RKO (cell line): ENCODE results near the gene PIMREG.
A peak's percentile ranks its signal among the peaks of the same experiment; 100 is the strongest.
"Not testable (repeated sequence)": the region's sequence is repeated elsewhere in the genome, so short reads cannot be mapped to it uniquely, and the experiment has no call there.

ENCODE experiments used
- DNase-seq: peaks from one replicate; pipeline ENCODE4 v3.0.0-alpha.2; 2016; ENCODE audit warnings: low spot score

Gene PIMREG

DNA sequence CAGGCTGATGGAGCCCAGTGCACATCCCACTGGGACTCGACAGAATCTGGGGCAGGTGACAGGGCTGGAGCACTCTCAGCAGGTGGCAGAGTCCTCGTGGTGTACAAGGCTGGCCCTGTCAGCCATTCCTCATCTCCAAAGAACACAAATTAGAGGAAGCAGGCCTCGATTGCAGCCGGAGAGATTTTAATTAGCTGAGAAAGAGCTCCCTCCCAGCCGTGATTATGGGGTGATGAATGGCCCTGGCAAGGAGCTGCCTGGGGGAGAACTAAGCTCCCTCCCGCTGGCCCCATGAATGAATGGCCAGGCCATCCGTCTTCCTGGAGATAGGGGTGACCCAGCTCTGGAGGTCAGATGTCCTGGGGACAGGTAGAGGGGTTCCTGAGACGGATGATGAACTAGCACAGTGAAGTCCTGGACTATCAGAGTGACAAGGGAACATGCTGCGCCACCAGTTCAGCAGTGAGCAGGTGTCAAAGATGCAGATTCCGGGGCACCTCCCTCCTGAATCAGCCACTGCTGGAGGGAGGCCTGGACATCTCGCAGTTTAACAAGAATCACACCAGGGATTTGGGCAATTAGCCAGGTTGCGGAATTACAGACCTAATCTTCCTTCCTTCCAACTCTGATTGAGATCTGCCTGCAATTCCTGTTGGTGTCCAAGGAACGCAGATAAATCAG is 35.5 kb downstream of the PIMREG start:
- DNase-seq = no peak

DNA sequence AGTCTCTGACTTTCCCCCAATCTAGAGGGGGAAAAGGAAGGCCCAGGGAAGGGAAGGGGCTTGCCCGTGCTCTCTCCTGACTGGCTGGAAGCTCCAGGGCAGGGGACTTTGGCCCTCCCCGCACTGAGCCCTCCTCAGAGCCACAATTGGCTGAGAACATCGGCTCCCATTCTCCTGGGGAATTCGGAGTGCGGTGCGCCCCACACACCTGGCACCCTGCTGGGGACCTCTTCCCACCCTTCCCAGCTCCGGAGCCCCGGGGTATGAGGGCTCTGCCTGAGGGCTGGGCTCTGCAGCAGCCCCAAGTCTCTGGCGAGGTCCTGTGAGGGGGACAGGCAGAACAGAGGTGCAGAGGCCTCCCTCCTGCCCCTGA is 36.0 kb downstream of the PIMREG start:
- DNase-seq = no peak

DNA sequence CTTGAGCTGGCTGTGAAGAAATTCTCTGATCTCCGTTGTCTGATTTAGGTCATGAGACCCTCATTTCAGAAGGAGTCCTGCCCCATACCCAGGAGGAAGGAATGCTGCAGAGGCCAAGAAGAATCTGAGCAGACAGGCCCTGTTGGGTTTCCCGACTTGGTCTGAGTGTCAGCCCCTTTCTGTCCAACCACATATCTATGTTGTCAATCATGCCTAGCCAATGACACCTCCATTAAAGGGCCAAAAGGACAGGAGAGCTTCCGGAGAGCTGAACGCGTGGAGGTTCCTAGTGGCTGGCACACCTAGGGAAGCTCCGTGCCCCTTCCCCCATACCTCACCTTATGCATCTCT is 37.8 kb downstream of the PIMREG start:
- DNase-seq = no peak

DNA sequence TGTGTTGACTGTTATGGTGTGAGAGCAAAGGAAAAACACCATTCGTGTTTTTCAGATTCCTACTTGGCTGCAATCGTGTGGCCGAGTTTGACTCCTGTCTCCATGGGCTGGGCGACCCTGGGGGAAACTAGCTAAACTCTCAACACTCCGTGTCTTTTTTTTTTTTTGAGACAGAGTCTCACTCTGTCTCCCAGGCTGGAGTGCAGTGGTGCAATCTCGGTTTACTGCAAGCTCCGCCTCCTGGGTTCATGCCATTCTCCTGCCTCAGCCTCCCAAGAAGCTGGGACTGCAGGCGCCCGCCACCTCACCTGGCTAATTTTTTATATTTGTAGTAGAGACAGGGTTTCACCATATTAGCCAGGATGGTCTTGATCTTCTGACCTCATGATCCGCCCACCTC is 38.5 kb downstream of the PIMREG start:
- not testable (repeated sequence) for DNase-seq

DNA sequence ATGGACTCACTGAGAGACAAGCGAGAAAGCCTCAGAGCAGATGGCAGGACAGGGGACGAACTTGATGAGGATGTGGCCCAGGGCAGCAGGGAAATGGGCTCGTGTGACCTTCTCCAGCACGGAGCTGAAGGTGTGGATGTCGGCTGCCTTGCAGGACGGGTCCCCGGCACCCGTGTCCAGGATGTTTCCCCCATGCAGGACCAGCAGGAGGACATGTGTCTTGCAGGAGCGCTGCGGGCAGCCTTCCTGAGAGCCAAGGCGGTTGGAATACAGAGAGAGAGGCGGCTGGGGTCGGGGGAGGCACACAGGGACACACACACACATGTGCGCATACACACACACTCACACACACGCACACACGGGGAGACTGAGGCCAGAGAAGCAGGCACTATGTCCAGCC is 39.3 kb downstream of the PIMREG start:
- no peak for DNase-seq

DNA sequence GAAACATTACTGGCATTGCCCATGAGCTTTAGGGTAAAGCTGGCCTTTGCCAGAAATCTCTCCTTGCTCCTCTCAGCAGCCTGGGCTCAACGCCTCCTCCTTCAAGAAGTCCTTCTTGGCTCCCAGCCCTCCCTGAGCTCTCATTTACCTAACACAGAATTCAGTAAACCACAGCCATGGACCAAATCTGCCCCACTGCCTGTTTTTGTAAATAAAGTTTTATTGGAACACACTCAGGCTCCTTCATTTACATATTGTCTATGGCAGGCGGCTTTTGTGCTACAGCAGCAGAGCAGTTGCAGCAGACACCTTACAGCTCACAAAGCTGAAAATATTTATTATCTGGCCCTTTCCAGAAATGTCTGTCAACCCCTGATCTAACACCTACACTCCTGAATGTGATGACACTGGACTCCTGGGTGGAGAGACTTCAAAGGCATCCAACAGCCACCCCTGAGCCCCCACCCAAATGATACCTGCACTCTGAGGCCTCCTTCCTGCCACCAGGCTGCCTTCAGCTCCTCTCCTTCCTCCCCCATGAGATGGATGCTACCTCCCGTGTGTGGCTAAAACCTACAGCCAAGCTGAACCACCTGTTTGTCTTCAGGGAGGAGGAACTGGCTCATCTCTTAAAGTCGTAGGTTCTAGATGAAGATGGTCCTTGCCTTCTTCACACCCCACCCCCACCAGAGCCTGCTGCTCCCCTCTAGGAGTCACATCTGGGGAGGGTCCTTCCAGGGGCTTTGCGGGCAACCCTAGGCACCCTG is 41.6 kb downstream of the PIMREG start:
- no peak for DNase-seq

DNA sequence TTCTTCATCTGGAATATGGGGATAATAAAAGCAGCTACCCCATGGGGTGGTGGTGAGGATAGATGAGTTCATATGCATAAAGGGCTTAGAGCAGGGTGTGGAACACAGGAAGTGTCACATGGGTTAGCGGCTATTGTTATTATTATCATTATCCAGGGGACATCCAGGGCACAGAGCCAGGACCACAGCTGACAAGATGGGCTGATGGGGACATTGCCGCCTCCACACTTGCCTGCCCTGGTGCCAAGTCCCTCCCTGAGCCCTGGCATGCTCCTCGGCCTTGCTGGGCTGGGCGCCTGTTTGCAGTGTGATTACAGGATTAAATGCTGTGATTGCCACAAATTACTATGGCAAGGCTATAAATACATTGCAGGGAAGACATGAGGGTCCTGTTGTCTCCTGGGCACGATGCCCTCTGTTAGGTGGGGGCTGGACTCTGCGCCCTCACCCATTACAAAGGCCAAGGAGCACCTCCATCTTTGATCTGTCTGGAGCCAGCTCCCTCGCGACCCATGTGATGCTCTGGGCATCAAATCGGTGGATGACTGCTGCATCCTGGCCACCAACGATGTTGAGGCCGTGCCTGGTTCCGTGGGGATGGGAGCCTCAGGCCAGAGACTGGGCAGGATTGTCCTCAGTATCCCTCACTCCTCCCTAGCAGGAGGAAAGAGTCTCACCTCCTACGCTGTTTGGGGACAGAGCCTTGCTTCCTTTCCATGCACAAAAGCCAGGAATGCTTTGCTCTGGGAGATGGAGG is 43.2 kb downstream of the PIMREG start:
- DNase-seq = no peak

DNA sequence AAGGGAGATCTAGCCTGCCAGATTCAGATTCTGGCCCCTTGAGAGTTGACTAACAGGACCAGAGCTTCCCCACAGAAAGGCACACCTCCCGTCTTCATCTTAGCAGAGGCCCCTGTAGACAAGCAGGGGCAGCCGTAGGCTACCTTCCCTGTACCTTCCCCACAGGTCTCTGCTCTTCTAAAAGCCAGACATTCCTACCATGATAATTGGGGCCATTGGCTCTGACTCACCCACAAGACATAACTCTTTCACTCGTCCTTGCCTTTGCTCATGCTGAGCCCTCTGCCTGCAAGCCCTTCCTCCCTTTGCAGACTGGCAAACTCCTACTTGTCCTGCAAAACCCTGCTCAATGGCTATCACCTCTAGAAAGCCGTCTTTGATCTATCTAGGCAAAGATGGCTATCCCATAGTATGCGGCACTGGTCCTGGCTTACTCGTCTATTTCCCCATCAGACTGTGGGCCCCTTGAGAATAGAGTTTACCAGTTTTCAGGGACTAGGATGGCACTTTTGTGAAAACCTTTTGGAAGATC is 43.8 kb downstream of the PIMREG start:
- no peak for DNase-seq

DNA sequence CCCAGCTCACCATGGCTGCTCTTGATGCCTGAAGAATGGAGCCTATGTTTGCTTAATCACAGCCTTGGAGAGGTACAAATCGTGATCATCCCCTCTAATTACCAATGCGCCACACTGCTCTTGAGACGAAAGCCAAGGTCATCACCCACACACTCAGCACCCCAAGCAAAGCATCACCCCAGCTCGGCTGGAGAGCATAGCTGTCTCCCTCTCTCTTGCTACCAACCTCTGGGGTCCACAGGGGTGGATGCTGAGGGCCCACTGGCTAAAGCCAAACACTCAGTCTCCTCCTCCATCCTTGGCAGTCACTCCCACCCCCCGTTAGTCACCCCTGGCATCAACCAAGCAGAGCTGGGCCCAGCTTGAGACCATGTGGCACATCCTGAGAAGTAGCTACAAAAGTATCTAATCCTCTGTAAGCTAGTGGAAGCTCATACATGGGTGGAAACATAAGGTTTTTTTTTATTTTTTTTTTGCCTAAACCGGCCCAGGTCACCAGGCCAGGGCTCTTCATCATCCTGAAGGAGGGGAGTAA is 44.8 kb downstream of the PIMREG start:
- DNase-seq = no peak

DNA sequence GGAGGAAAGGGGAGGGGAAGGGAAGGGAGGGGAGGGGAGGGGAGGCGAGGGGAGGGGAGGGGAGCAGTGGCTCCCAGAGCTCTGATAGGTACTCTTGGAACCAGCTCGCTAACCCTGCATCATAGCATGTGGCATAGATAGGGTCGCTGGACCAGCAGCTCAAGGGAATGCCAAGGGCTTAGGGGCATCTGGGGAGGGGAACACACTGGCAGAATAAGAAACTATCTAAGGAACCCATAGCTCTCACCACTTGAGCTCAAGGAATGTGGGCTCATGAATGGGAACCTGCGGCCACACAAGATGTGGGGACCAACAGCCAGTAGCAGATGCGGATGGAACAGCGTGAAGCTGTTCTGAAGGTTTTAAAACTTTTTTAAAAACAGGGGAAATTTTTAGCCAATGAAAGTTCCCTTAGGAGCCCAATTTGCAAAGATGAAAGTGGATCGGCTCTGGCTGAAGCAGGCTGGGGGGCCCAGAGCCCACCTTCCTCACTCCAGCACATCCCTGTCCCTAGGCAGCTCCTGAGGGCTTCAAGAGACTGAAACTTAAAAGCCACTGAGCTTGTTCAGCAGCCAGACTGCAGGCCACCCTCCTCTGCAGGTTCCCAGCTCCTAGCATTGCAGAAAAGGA is 46.9 kb downstream of the PIMREG start:
- no peak for DNase-seq

DNA sequence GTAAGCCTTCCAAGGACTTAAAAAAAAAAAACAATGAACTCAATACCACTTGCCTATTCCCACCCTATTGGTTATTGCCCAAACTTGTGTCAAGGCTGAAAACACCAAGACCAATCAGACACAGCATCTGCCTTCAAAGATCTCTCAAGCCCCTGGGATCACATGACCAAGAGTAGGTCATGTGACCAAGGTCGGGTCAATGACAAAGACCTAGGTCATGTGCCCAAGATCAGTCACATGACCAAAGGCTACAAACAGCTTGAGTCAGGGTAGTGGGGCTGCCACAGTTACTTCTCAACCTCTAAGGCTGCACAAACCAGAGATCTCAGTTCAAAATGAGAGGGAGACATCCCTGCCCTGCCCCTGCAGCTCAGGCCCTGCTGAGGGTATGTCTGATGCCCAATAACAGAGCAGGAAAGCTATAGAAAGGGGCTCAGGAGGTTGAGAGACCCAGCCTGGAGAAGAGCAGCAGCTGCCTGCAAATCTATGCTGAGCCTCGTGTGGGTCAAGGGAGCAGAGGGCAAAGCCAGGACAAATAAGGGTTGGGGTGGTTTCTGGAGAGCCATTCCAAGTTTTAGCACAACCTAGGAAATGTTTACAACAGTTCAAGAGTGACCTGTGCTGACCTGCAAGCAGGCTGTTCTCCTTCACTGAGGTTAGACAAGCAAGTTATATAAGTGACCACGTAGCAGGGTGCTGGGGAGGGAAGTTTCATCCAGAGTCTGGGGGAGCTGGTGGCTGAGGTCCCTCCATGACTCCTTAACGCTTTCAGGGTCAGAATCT is 48.8 kb downstream of the PIMREG start:
- peak; percentile 34 for DNase-seq

DNA sequence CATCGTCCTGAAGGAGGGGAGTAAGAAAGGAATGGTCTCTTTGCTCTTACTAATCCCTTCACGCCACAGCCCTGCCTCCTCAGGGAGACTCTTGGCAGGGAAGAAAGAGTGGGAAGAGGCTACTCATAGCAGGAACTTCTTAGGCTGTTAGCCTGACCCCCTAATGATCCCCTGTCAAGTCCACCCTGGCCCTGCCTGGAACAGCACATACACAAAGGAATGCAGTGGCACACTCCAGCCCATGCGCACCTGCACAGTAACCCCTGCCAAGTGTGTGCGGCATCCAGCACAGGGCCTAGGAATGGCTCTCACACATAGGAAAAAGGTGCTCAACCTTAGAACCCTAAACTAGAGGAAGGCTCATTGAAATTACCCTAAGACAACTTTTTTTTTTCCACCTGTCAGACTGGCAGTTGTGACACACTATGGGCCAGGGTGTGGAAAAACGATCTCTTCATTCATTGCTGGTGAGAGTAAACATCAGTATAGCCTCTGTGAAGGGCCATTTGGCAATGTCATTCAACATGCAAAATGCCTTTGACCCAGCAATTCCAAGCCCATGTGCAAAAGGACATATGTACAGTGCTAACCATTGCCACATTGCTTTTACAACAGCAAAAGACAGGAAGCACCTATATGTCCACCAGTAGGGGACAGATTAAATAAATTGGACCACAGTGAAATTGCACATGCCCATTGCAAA is 50.1 kb downstream of the PIMREG start:
- DNase-seq = no peak

DNA sequence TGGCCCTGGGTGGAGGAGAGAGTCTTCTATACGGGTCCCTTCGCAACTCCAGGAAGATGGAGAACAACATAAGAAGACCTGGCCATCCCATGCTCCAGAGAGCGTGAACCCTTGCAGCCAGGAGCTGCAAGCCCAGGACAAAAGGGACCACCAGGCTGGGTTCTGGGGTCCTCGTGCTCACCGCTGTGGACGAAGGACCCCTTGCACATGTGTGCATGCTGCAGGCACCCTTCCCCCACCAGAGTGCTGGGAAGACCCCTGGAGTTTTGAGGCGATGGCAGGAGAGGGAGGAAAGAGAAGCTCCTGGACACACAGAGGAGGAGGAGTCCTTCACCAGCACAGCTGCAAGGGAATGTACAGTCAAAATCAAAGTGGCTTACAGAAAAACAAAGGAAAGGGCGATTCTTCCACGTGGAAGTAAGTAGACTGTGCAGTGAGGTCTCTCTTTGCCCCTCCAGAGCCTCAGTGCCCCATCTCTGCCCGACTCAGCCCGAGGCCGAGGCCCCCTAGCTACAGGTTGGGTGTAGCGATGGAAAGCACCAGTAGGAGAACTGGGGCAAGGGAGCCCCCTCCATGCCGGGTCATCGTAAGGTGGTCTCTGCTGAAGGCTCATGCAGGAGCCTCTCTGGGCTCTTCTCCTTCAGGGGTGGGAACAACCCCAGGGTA is 51.3 kb downstream of the PIMREG start:
- DNase-seq = no peak

DNA sequence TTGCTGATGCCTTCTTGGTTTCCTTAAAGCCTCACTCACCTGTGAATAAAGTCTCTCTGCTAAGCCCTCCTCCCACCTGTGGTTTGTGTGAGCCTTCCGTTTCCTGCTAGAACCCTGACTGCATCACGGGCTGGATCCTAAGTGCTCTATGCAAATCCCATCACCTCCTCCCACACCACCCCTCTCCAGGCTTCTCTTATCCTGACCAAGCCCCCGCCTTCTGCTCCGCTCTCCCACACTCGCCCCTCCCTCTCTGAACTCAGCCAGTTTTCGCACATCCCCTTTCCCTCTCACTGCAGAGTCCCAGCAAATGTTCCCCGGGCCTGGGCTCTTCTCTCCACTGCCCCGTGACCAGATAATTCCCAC is 51.8 kb downstream of the PIMREG start:
- no peak for DNase-seq

DNA sequence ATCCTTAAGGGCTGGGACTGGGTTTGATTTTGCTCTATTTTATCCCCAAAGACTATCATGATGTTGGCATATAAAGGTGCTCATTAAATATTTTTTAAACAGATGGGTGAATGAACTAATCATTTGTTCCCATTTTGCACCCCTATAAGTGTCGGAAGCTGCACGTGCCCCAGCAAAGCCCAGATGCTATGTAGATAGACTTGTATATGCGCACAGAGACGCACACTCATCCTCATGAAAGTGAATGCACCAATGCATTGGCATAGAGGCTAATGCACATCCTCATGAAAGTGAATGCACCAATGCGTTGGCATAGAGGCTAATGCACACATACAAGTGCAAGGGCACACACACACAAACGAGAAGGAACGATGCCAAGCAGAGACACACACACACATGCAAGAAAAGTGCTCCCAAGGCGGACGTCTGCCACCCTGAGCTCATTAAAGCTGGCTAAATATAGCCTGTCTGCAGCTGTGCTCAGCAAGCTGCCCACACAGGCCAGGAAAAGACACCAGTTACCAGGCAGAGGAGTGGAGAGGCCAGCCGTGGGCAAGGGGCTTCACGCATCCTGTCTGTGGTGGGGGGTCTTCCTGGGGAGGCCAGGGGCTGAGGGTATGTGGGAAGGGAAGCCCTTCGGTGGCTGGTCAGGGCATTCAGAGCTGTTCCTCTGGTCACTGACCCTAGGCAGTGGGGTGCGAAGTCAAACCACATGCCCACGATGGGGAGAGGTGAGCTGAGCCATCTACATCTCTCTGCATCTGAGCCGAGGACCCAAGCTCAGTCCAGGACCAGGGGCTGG is 52.6 kb downstream of the PIMREG start:
- no peak for DNase-seq

DNA sequence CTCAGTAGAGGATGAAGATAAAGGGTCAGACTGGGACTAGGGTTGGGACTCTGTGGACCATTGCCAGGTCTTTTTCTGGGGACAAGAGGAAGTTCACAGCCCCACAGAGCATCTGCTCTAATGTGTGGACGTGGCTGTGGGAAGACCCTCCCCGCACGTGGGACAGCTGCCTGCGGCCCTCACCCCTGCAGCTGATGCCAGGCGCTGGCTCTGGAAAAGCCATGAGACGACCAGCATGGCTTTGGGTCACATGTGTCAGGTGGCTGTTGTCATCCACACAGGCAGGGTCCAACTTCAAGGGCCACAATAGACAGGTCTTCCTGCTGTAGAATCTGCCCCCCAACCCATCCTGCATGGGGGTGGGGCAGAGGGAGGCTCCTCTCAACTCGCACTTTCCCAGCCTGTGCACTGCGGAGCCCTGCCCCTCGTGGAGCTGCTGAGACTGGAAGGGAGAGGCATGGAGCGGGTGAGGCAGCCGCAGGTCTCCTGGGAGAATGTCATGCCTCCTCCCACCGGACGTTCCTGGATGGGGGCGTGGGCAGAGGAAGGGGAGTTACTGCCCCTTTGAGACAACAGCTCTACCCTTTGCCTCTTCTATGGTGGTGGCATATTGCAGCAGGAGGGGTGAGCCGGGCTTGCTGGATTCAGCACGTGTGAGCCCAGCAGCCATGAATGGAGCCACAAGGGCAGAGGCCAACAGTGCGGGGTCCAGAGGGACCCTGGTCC is 53.4 kb downstream of the PIMREG start:
- no peak for DNase-seq

DNA sequence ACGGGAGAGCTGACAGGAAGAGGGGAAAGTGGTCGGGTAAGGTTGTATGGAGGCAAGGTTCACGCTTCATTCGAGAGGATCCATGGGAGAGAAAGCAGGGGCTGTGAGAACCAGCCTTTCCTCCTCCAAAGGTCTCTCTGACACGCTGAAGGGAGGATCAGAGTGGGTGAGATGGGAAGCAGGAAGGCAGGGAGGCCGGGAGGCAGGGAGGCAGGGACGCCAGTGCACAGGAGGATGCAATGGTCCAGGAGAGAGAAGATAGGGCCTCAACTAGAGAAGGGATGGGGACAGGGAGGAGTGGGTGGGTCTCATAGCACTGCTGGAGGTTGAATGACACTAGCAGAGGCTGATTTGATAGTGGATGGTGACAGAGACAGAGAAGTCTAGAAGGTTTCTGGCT is 54.1 kb downstream of the PIMREG start:
- no peak for DNase-seq

DNA sequence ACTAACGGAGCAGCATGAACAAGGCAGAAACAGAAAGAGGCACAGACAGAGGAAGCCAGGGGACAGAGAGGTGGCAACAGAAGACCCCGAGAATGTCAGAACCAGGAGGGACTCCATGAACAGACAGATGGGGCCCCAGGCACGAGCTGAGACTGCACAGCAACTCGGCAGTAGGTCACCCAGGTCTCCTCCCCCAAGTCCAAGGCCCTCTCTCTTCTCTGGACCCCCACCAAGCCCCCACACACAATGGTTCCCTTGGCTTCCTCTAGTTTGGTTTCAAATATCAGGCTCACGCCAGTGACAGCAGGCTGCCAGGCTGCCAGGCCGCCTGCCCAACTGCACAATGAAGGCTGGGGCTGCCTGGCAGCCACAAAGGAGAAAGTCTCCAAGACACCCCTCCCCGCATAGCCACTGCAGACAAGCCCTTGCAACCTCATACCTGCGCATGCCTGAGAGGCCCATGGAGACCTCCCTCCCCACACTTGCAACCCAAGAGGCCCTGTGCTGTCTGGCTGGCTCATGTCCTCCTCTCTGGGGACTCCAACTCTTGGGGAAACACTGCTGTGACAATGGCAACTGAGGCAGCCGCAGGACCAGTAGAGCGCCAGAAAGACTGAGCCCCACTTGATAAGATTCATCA is 54.8 kb downstream of the PIMREG start:
- DNase-seq = no peak
